ENCODE measurements around the gene KRT15. TPM values are rescaled to one million over a fixed set of nuclear protein-coding genes. Genes with fewer than 3 reads are reported as not detected.

The KRT15 gene
- total and polyA plus RNA-seq, 10 of the 15 experiments (the other 5 are each of a cell fraction or from before 2014, with no cell fraction given) = 0.06 to 0.17 TPM; not detected in 8

DNA sequence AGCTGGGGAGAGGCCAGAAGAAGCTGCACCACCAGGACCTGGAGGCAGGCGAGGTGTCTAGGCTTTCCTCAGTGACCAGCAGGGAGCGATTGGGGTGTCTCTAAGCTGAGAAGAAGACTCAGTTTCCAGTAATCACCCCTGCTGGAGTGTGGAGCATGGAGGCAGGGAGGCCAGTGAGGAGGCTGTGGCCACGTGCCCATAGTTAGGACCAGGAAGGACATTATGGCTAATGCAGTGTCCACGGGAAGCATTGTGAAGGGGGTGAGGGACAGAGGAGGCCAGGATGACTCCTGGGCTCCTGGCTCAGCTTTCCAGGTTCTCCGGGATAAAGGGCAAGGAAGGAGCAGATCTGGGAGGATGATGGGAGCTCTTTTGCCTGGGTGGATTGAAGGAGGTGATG, 19.0 kb downstream of the KRT15 start:
- POLR2A ChIA-PET = no interaction called here
- FAIRE-seq (no peak), DNase-seq (ENCODE audit: low read depth, low spot score) (no peak), ATAC-seq (no peak)
- intact Hi-C loops (cut with micrococcal nuclease; ENCODE audit: unreplicated experiment) (loop anchor here (5.0 kb wide), 1 partner anchor 587 kb away; no protein-coding TSS in a partner anchor), in situ Hi-C loops (cut with MboI) (no loop called here)
- Histone ChIP-seq H3K9me3 (replicated peaks; ENCODE audit: control insufficient read depth, insufficient read depth, low read length) (no peaks in the 10 kb centered on the region), H3K27me3 (replicated peaks in 1 of 2; ENCODE audit: control insufficient read depth in 2 of 2, insufficient read depth in 2 of 2, low read length in 1 of 2) (peaks cover 0 to 4% of the 10 kb centered on the region in 2 experiments; a peak in 2 of 4 replicates), H3K36me3 (ENCODE audit: control insufficient read depth in 2 of 2, insufficient read depth in 2 of 2, low read length in 1 of 2) (no peaks in the 10 kb centered on the region), H3K79me2 (ENCODE audit: control insufficient read depth, insufficient read depth, low read length) (no peaks in the 10 kb centered on the region), H4K20me1 (ENCODE audit: control insufficient read depth, insufficient read depth) (no peaks in the 10 kb centered on the region), H3K27ac (ENCODE audit: control insufficient read depth, insufficient read depth) (no peak overlapping the region), H3K4me2 (ENCODE audit: control insufficient read depth, insufficient read depth) (no peak overlapping the region), H2AFZ (ENCODE audit: control insufficient read depth, low read depth, low read length) (no peak overlapping the region), H3K9ac (ENCODE audit: control insufficient read depth, insufficient read depth, low read length) (no peak overlapping the region), H3K4me3 (no peak overlapping the region), H3K4me1 (ENCODE audit: control insufficient read depth, insufficient read depth, low read length) (no peaks in the 10 kb centered on the region)
- no TSS peak for BruUV-seq (replicated peaks)
- SMC1A ChIA-PET (ENCODE audit: uncharacterized antibody, unreplicated experiment) = no interaction called here
- 1% methylated on average over 5 of the region's 5 CpGs for WGBS (ENCODE audit: insufficient coverage, insufficient replicate concordance, low lambda C conversion rate, missing lambda C conversion rate)
- RAD21 ChIA-PET (ENCODE audit: unreplicated experiment) = no interaction called here
- TF ChIP-seq HDAC2 (IDR thresholded peaks at IDR 0.05) (no peak), TARDBP (IDR thresholded peaks at IDR 0.05; ENCODE audit: borderline replicate concordance) (no peak), MTA3 (IDR thresholded peaks at IDR 0.05; ENCODE audit: borderline replicate concordance, low read length) (no peak), ZBED1 (IDR thresholded peaks at IDR 0.05; ENCODE audit: borderline replicate concordance) (no peak), STAT1 (conservative IDR thresholded peaks at IDR 0.05) (no peak)
- CTCF ChIA-PET = no interaction called here

DNA sequence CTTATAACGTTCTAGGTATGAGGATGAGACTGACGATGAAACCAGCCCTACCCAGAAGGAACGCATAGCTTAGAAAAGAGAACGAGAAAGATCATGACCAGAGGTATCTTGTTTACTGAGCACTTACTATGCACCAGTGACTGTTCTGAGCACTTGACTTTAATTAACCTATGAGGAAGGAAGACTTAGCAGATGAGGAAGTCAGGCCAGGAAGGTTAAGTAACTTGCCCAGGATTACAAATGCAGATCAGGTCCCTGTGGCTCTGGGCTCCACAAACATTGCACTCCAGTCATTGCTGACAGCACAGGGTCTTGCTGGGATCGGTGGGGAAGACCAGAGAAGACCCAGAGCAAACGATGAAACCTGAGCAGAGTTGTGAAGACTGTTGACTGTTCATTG, 20.4 kb downstream of the KRT15 start:
- WGBS (ENCODE audit: insufficient coverage, insufficient replicate concordance, low lambda C conversion rate, missing lambda C conversion rate) = 7% methylated on average over 6 of the region's 6 CpGs
- no peak overlapping the region for H2AFZ ChIP-seq (ENCODE audit: control insufficient read depth, low read depth, low read length)
- peaks cover 0 to under 1% of the 10 kb centered on the region in 2 experiments; a peak in 2 of 4 replicates for H3K27me3 ChIP-seq (replicated peaks in 1 of 2; ENCODE audit: control insufficient read depth in 2 of 2, insufficient read depth in 2 of 2, low read length in 1 of 2)
- in situ Hi-C loops (cut with MboI) = no loop called here
- ChIA-PET CTCF (interaction anchor here (0.9 to 1.5 kb wide), 3 partner anchors 12 to 165 kb away, joined by 3 to 6 read pairs (median 3); no protein-coding TSS in a partner anchor), SMC1A (ENCODE audit: uncharacterized antibody, unreplicated experiment) (no interaction called here), POLR2A (no interaction called here), RAD21 (ENCODE audit: unreplicated experiment) (no interaction called here)
- TF ChIP-seq PML (IDR thresholded peaks at IDR 0.05; ENCODE audit: low read length) = no peak
- TF ChIP-seq CREM (IDR thresholded peaks at IDR 0.05; ENCODE audit: low read depth) = no peak
- no peak for TF ChIP-seq ATF3 (IDR thresholded peaks at IDR 0.05; ENCODE audit: borderline replicate concordance, extremely low read depth, low read depth, low read length)
- TF ChIP-seq ETV6 (conservative IDR thresholded peaks at IDR 0.05 in 1 of 2, IDR thresholded peaks at IDR 0.05 in 1 of 2; ENCODE audit: borderline replicate concordance in 1 of 2, low read depth in 1 of 2) = no peak
- no peak for TF ChIP-seq IRF4 (IDR thresholded peaks at IDR 0.05; ENCODE audit: low read depth, low read length)
- TF ChIP-seq CBX5 (IDR thresholded peaks at IDR 0.05; ENCODE audit: low read depth) = no peak
- no peak for TF ChIP-seq NR2C2 (IDR thresholded peaks at IDR 0.05; ENCODE audit: borderline replicate concordance, control insufficient read depth, insufficient read length, low read depth)
- TF ChIP-seq POLR2AphosphoS2 (IDR thresholded peaks at IDR 0.05; ENCODE audit: low read depth, low read length) = no peak
- TF ChIP-seq TCF7 (IDR thresholded peaks at IDR 0.05; ENCODE audit: borderline replicate concordance) = no peak
- no peak for TF ChIP-seq SMARCA5 (IDR thresholded peaks at IDR 0.05)
- TF ChIP-seq BHLHE40 (IDR thresholded peaks at IDR 0.05; ENCODE audit: borderline replicate concordance in 1 of 2, low read depth in 2 of 2, low read length in 1 of 2) = no peak
- TF ChIP-seq JUND (IDR thresholded peaks at IDR 0.05; ENCODE audit: low read depth, low read length) = no peak
- no peak for TF ChIP-seq NRF1 (conservative IDR thresholded peaks at IDR 0.05; ENCODE audit: low read depth, low read length)
- TF ChIP-seq BACH1 (IDR thresholded peaks at IDR 0.05; ENCODE audit: borderline replicate concordance) = no peak
- no peak for TF ChIP-seq DPF2 (IDR thresholded peaks at IDR 0.05)
- no peaks in the 10 kb centered on the region for H3K79me2 ChIP-seq (ENCODE audit: control insufficient read depth, insufficient read depth, low read length)
- no peaks in the 10 kb centered on the region for H3K9me3 ChIP-seq (replicated peaks; ENCODE audit: control insufficient read depth, insufficient read depth, low read length)
- intact Hi-C loops (cut with micrococcal nuclease; ENCODE audit: unreplicated experiment) = loop anchor here (5.0 kb wide), 1 partner anchor 586 kb away; no protein-coding TSS in a partner anchor
- FAIRE-seq (no peak), DNase-seq (ENCODE audit: low read depth, low spot score) (no peak), ATAC-seq (no peak)
- no peak overlapping the region for H3K27ac ChIP-seq (ENCODE audit: control insufficient read depth, insufficient read depth)
- BruUV-seq (replicated peaks) = no TSS peak
- no peak overlapping the region for H3K4me2 ChIP-seq (ENCODE audit: control insufficient read depth, insufficient read depth)
- H3K36me3 ChIP-seq (ENCODE audit: control insufficient read depth in 2 of 2, insufficient read depth in 2 of 2, low read length in 1 of 2) = no peaks in the 10 kb centered on the region
- no peaks in the 10 kb centered on the region for H4K20me1 ChIP-seq (ENCODE audit: control insufficient read depth, insufficient read depth)
- H3K4me1 ChIP-seq (ENCODE audit: control insufficient read depth, insufficient read depth, low read length) = no peaks in the 10 kb centered on the region
- H3K4me3 ChIP-seq = no peak overlapping the region
- H3K9ac ChIP-seq (ENCODE audit: control insufficient read depth, insufficient read depth, low read length) = no peak overlapping the region

Measured in GM12878 (cell line).